Stimulated activated naive CD8-positive, alpha-beta T cell treated with anti-CD3 and anti-CD28 coated beads, Interleukin-15, amount 100 ng/mL, for 72 hours (primary cell): ENCODE data around the gene NMB.
"Not testable (repeated sequence)": the region's sequence is repeated elsewhere in the genome, so short reads cannot be mapped to it uniquely, and the experiment has no call there.

Experiments used
- ATAC-seq: fragments of 150-1000 bp; cut with Tn5 transposase; 2 replicates; pipeline ENCODE4 v1.10.0; 2021; ENCODE audit warnings: mild to moderate bottlenecking, moderate library complexity
- DNase-seq, 2 donors: peaks; one replicate each; pipeline ENCODE4 v3.0.0; 2021 to 2022
- H3K27ac Mint-ChIP-seq, 2 donors: one replicate each; pipeline ENCODE4 v1.8.0; 2022; ENCODE audit warnings: mild to moderate bottlenecking in 2 of 2, mixed read lengths in 2 of 2, moderate library complexity in 2 of 2
- H3K27me3 Mint-ChIP-seq: one replicate; pipeline ENCODE4 v1.8.0; 2022; ENCODE audit warnings: mixed read lengths
- H3K4me1 Mint-ChIP-seq: one replicate; pipeline ENCODE4 v1.8.0; 2022; ENCODE audit warnings: mild to moderate bottlenecking, mixed read lengths
- H3K4me3 Mint-ChIP-seq, 2 donors: one replicate each; pipeline ENCODE4 v1.8.0; 2022; ENCODE audit warnings: mild to moderate bottlenecking in 2 of 2, mixed read lengths in 2 of 2, moderate library complexity in 1 of 2
- H3K9me3 Mint-ChIP-seq, 2 donors: one replicate each; pipeline ENCODE4 v1.8.0; 2022; ENCODE audit warnings: mixed read lengths in 2 of 2

Gene NMB

DNA sequence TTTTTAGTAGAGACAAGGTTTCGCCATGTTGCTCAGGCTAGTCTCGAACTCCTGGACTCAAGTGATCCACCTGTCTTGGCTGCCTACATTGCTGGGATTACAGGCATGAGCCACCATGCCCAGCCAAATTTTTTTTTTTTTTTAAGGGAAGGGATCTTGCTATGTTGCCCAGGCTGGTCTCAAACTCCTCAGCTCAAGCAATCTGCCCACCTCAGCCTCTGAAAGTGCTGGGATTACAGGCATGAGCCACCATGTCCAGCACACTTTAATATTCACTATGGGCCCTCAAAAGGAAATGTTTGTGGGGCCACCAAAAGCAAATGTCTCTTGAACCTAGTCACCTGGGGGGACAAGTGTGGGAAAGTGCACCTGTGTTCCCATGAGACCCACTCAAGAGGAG lies 15.4 kb downstream of the NMB start:
- not testable (repeated sequence) for H3K4me3 Mint-ChIP-seq, H3K9me3 Mint-ChIP-seq, H3K27me3 Mint-ChIP-seq, H3K27ac Mint-ChIP-seq, DNase-seq, ATAC-seq
- peaks cover 28% of the 10 kb centered on the region for H3K4me1 Mint-ChIP-seq

DNA sequence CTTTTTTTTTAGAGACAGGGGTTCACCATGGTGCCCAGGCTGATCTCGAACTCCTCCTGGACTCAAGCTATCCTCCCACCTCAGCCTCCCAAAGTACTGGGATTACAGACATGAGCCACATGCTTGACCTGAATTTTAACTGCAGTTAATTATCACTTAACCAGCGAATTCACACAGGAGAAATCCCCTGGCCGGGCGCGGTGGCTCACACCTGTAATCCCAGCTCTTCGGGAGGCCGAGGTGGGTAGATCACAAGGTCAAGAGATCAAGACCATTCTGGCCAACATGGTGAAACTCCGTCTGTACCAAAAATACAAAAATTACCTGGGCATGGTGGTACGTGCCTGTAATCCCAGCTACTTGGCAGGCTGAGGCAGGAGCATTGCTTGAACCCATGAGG lies 16.1 kb downstream of the NMB start:
- not testable (repeated sequence) for DNase-seq, H3K9me3 Mint-ChIP-seq, H3K4me3 Mint-ChIP-seq, ATAC-seq, H3K27me3 Mint-ChIP-seq, H3K27ac Mint-ChIP-seq
- H3K4me1 Mint-ChIP-seq, result peaks cover 27% of the 10 kb centered on the region

GRCh38 chr15:84638103-84638502 lies 19.9 kb downstream of the NMB start:
- peaks cover 47% of the 10 kb centered on the region for H3K4me1 Mint-ChIP-seq
- no peak overlapping the region for H3K4me3 Mint-ChIP-seq
- ATAC-seq (no peak), DNase-seq (no peak)
- no peaks in the 10 kb centered on the region for H3K9me3 Mint-ChIP-seq
- H3K27ac Mint-ChIP-seq, result peak overlapping the region in 1 of 2 donors; percentile 40
- H3K27me3 Mint-ChIP-seq, result no peaks in the 10 kb centered on the region

- Mint-ChIP-seq H3K9me3 (no peaks in the 10 kb centered on the region), H3K4me3 (peak overlapping the region; percentile 93 to 98), H3K27me3 (no peaks in the 10 kb centered on the region), H3K27ac (peak overlapping the region; percentile 72 to 82), H3K4me1 (peaks cover 68% of the 10 kb centered on the region)
- DNase-seq (no peak), ATAC-seq (no peak)
These were observed 23.7 kb downstream of the NMB start for GRCh38 chr15:84634228-84634837.

- DNase-seq (peak; percentile 71 to 76), ATAC-seq (peak; percentile 72)
- peak overlapping the region; percentile 79 to 95 for H3K27ac Mint-ChIP-seq
- no peaks in the 10 kb centered on the region for H3K9me3 Mint-ChIP-seq
- peak overlapping the region; percentile 93 to 98 for H3K4me3 Mint-ChIP-seq
- peaks cover 70% of the 10 kb centered on the region for H3K4me1 Mint-ChIP-seq
- no peaks in the 10 kb centered on the region for H3K27me3 Mint-ChIP-seq
These were observed 24.4 kb downstream of the NMB start for GRCh38 chr15:84633311-84634227.

- DNase-seq (no peak), ATAC-seq (peak; percentile 2)
- H3K4me1 Mint-ChIP-seq, result peaks cover 58% of the 10 kb centered on the region
- H3K27me3 Mint-ChIP-seq, result no peaks in the 10 kb centered on the region
- peak overlapping the region; percentile 89 to 96 for H3K27ac Mint-ChIP-seq
- H3K4me3 Mint-ChIP-seq, result peak overlapping the region; percentile 93 to 98
- no peaks in the 10 kb centered on the region for H3K9me3 Mint-ChIP-seq
These were observed 26.2 kb downstream of the NMB start for GRCh38 chr15:84631706-84632272.

- Mint-ChIP-seq H3K27me3 (no peaks in the 10 kb centered on the region), H3K4me1 (peaks cover 40% of the 10 kb centered on the region), H3K27ac (no peak overlapping the region), H3K4me3 (no peak overlapping the region), H3K9me3 (no peaks in the 10 kb centered on the region)
- ATAC-seq (no peak), DNase-seq (no peak)
These were observed 29.0 kb downstream of the NMB start for GRCh38 chr15:84629033-84629432.

DNA sequence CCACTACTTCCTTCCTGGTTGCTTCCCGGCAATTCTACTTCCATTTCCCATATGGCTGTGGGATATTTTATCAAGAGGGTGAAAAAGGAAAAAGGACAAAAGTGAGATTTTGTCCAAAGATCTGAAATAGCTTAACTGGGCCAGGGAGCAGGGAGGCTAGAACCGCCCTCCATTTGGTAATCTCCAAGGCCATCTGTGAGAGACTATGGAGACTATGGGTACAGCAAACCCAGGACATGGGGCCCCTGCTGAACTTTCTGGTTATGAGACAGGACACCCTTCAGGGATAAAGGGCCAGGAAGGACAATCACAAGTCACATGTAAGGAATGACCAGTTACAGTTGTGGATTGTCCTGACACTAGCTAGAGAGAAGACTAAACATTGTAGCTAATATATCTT lies 32.9 kb downstream of the NMB start:
- Mint-ChIP-seq H3K9me3 (peaks cover 12 to 25% of the 10 kb centered on the region in 2 donors), H3K4me1 (peaks cover 18% of the 10 kb centered on the region), H3K4me3 (no peak overlapping the region), H3K27ac (no peak overlapping the region), H3K27me3 (no peaks in the 10 kb centered on the region)
- no peak for DNase-seq
- no peak for ATAC-seq

DNA sequence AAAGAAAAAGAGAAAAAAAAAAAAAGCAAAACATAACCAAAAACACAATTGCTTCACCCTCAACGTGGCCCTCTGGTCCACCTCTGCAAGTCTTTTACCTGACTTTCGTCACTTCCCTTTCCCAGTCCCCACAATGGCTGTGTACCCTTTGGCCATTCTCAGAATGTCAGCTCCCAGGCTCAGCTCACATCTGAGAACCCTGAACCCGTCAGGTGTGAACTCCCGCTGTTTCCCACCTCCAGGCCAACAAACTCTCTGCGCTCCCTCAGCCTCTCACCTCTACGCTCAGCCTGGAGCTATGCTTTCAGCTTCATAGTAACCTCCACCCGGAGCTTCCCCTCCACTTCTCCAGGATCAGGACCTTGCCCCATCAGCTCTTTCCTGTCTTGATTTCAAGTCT lies 33.6 kb downstream of the NMB start:
- Mint-ChIP-seq H3K27ac (no peak overlapping the region), H3K4me1 (peaks cover 10% of the 10 kb centered on the region), H3K9me3 (peaks cover 15 to 32% of the 10 kb centered on the region in 2 donors), H3K27me3 (no peaks in the 10 kb centered on the region), H3K4me3 (no peak overlapping the region)
- ATAC-seq, result no peak
- no peak for DNase-seq

- Mint-ChIP-seq H3K4me1 (peaks cover 9% of the 10 kb centered on the region), H3K27me3 (no peaks in the 10 kb centered on the region), H3K4me3 (no peak overlapping the region), H3K9me3 (peaks cover 15 to 36% of the 10 kb centered on the region in 2 donors), H3K27ac (no peak overlapping the region)
- DNase-seq, result no peak
- ATAC-seq, result no peak
These were observed 36.5 kb downstream of the NMB start for GRCh38 chr15:84621358-84621979.

DNA sequence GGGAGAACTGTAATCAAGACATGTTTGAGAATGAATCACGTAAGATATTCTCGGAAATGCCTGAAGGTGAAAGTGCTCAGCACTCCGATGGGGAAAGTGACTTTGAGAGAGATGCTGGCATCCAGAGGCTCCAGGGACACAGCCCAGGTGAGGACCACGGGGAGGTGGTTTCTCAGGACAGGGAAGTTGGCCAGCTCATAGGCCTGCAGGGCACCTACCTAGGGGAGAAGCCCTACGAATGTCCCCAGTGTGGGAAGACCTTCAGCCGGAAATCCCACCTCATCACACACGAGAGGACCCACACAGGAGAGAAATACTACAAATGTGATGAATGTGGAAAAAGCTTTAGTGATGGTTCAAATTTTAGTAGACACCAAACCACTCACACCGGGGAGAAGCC lies 37.4 kb downstream of the NMB start:
- DNase-seq (no peak), ATAC-seq (no peak)
- Mint-ChIP-seq H3K9me3 (peaks cover 15 to 36% of the 10 kb centered on the region in 2 donors), H3K27me3 (no peaks in the 10 kb centered on the region), H3K4me1 (peaks cover 12% of the 10 kb centered on the region), H3K4me3 (no peak overlapping the region), H3K27ac (no peak overlapping the region)

DNA sequence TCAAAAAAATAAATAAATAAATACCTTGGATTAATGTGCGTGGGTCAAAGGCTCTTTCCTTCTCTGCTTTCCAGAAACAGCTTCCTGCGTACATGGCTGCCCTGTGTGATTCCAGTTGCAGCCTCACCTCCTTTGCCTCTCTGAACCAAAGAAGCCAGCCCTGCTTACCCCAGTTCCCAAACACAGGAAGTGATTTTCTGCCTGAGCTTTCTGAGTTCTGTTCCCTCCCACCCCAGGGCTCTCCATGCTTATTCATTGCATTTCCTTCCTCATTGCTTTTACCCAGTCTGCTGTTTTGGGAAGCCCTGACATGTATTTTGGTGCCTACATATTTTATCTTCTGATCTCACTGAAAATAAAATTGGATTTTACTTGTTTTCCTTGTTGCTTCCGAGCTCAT lies 41.8 kb downstream of the NMB start:
- H3K4me1 Mint-ChIP-seq, result peaks cover 10% of the 10 kb centered on the region
- DNase-seq, result no peak
- no peaks in the 10 kb centered on the region for H3K27me3 Mint-ChIP-seq
- peak overlapping the region in 1 of 2 donors; percentile 59 for H3K27ac Mint-ChIP-seq
- peaks cover 14 to 22% of the 10 kb centered on the region in 2 donors for H3K9me3 Mint-ChIP-seq
- ATAC-seq, result no peak
- no peak overlapping the region for H3K4me3 Mint-ChIP-seq

DNA sequence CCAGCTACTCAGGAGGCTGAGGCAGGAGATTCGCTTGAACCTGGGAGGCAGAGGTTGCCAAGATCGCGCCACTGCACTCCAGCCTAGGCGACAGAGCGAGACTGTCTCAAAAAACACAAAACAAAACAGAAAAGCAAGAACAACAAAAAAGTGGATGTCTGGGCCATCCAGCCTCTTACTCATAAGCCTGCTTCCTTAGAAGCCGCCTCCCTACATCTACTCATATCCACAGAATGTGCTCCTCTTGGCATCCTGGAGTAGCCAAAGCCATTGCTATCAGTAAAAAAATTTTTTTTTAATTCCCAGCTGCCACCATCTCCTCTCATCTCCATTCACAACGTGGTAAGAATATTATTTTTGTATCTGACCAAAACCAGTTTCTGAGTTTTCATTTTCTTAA lies 46.4 kb downstream of the NMB start:
- Mint-ChIP-seq H3K27ac (peak overlapping the region in 1 of 2 donors; percentile 84), H3K4me3 (no peak overlapping the region), H3K27me3 (no peaks in the 10 kb centered on the region), H3K9me3 (no peaks in the 10 kb centered on the region), H3K4me1 (peaks cover 31% of the 10 kb centered on the region)
- ATAC-seq, result no peak
- no peak for DNase-seq

- H3K4me3 Mint-ChIP-seq, result no peak overlapping the region
- peak overlapping the region in 1 of 2 donors; percentile 40 for H3K27ac Mint-ChIP-seq
- ATAC-seq (no peak), DNase-seq (no peak)
- H3K4me1 Mint-ChIP-seq, result peaks cover 43% of the 10 kb centered on the region
- H3K9me3 Mint-ChIP-seq, result no peaks in the 10 kb centered on the region
- H3K27me3 Mint-ChIP-seq, result no peaks in the 10 kb centered on the region
These were observed 48.0 kb downstream of the NMB start for GRCh38 chr15:84609818-84610525.

- ATAC-seq (no peak), DNase-seq (no peak)
- Mint-ChIP-seq H3K4me3 (no peak overlapping the region), H3K4me1 (peaks cover 48% of the 10 kb centered on the region), H3K27ac (no peak overlapping the region), H3K9me3 (no peaks in the 10 kb centered on the region), H3K27me3 (no peaks in the 10 kb centered on the region)
These were observed 49.2 kb downstream of the NMB start for GRCh38 chr15:84608707-84609284.
